ENCODE measurements around the gene EEPD1.
"Not testable (repeated sequence)": the region's sequence is repeated elsewhere in the genome, so short reads cannot be mapped to it uniquely, and the experiment has no call there.

Gene EEPD1

GRCh38 chr7:36129048-36129534 lies 24.0 kb upstream of the EEPD1 start:
- peak; percentile 26 for DNase-seq

- no peak for DNase-seq
Observed at GRCh38 chr7:36130236-36130945, 22.7 kb upstream of the EEPD1 start.

- no peak for DNase-seq
Observed at GRCh38 chr7:36131026-36131425, 22.0 kb upstream of the EEPD1 start.

- no peak for DNase-seq
Observed at GRCh38 chr7:36131499-36131898, 21.6 kb upstream of the EEPD1 start.

- no peak for DNase-seq
Observed at GRCh38 chr7:36132012-36132411, 21.0 kb upstream of the EEPD1 start.

- no peak for DNase-seq
Observed at GRCh38 chr7:36135700-36136099, 17.4 kb upstream of the EEPD1 start.

GRCh38 chr7:36137258-36137657 lies 15.8 kb upstream of the EEPD1 start:
- no peak for DNase-seq

- DNase-seq = no peak
Observed at GRCh38 chr7:36137754-36138153, 15.3 kb upstream of the EEPD1 start.

GRCh38 chr7:36138209-36138608 lies 14.8 kb upstream of the EEPD1 start:
- DNase-seq = no peak

- DNase-seq = no peak
Observed at GRCh38 chr7:36141351-36141750, 11.7 kb upstream of the EEPD1 start.

GRCh38 chr7:36141850-36142249 lies 11.2 kb upstream of the EEPD1 start:
- DNase-seq = no peak

GRCh38 chr7:36144189-36144588 lies 8.9 kb upstream of the EEPD1 start:
- DNase-seq = no peak

- DNase-seq = no peak
Observed at GRCh38 chr7:36145686-36146085, 7.4 kb upstream of the EEPD1 start.

- no peak for DNase-seq
Observed at GRCh38 chr7:36147361-36147760, 5.7 kb upstream of the EEPD1 start.

GRCh38 chr7:36148422-36149065 lies 4.5 kb upstream of the EEPD1 start:
- no peak for DNase-seq

- not testable (repeated sequence) for DNase-seq
Observed at GRCh38 chr7:36149240-36149639, 3.8 kb upstream of the EEPD1 start.

GRCh38 chr7:36149694-36150452 lies 3.2 kb upstream of the EEPD1 start:
- no peak for DNase-seq

GRCh38 chr7:36151921-36152755 lies 916 bp upstream of the EEPD1 start:
- DNase-seq = no peak

GRCh38 chr7:36153571-36154097 lies 580 bp downstream of the EEPD1 start:
- DNase-seq = peak; percentile 37

- DNase-seq = no peak
Observed at GRCh38 chr7:36154255-36155212, 1.5 kb downstream of the EEPD1 start.

GRCh38 chr7:36155811-36156361 lies 2.8 kb downstream of the EEPD1 start:
- DNase-seq = no peak
